ENCODE measurements around the gene UBD.

The UBD gene

GRCh38 chr6:29547573-29547972 lies 12.0 kb downstream of the UBD start:
- no peak for TF ChIP-seq EZH2 (IDR thresholded peaks at IDR 0.05; ENCODE audit: borderline replicate concordance, low read length)
- TF ChIP-seq CTCF (IDR thresholded peaks at IDR 0.05; ENCODE audit: low read length) = no peak
- H4K20me1 ChIP-seq (ENCODE audit: insufficient read depth, low read length) = no peaks in the 10 kb centered on the region
- no peaks in the 10 kb centered on the region for H3K9me2 ChIP-seq (ENCODE audit: low read depth, low read length)
- no peak overlapping the region for H3K27ac ChIP-seq (ENCODE audit: low read depth, low read length, poor library complexity, severe bottlenecking)
- no peaks in the 10 kb centered on the region for H3K27me3 ChIP-seq (ENCODE audit: insufficient read depth, low read length)
- no peaks in the 10 kb centered on the region for H3K9me3 ChIP-seq (ENCODE audit: low read length)
- no peaks in the 10 kb centered on the region for H3K36me3 ChIP-seq (ENCODE audit: insufficient read depth, low read length)
- no peak overlapping the region for H3K4me2 ChIP-seq (ENCODE audit: low read length)
- no peaks in the 10 kb centered on the region for H3F3A ChIP-seq (ENCODE audit: insufficient read depth, low read length)
- H3K79me2 ChIP-seq (ENCODE audit: insufficient read depth, low read length) = no peaks in the 10 kb centered on the region
- H2AFZ ChIP-seq (ENCODE audit: low read length) = no peak overlapping the region
- H3K4me3 ChIP-seq (ENCODE audit: low read depth, low read length, poor library complexity, severe bottlenecking) = no peak overlapping the region
- no peaks in the 10 kb centered on the region for H3K4me1 ChIP-seq (ENCODE audit: insufficient read depth, low read length, severe bottlenecking)
- H3K9ac ChIP-seq (ENCODE audit: low read length) = no peak overlapping the region

- Histone ChIP-seq H3K9ac (ENCODE audit: low read length) (no peak overlapping the region), H4K20me1 (ENCODE audit: insufficient read depth, low read length) (no peaks in the 10 kb centered on the region)
These were observed 21.7 kb downstream of the UBD start for GRCh38 chr6:29537714-29538403.

DNA sequence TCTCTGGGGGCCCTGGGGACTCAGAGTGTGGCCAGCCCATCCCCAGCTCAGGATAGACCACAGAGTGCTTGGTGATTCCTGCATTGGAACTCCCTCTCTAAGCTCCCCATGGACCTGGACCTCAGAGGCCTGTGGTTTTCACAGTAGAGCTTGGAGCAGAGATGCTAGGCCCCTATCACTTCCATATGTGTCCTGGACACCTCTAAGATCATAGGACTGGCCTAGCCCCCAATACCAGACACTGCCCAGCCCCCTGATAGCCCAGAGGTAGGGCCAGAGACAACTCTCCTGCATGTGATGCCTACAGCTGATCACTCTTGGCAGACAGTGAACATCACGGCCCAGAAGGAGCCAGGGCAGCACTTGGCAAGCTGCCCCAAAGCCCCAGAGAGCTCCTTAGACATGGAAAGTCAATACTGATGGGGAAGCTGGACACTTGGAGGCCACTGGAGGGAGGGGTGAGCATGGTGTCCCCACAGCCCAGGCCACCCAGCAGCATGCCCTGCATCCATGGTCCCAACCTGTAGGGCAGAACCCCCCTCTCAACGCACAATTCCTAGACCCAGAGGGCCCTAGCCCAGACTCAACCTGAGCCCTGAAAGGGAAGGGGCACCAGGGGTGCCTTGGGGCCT lies 27.1 kb downstream of the UBD start:
- Histone ChIP-seq H3K4me3 (ENCODE audit: low read depth, low read length, poor library complexity, severe bottlenecking) (no peak overlapping the region), H3K4me2 (ENCODE audit: low read length) (no peak overlapping the region), H3K27me3 (ENCODE audit: insufficient read depth, low read length) (no peaks in the 10 kb centered on the region), H3K9me3 (ENCODE audit: low read length) (no peaks in the 10 kb centered on the region), H2AFZ (ENCODE audit: low read length) (no peak overlapping the region), H3K36me3 (ENCODE audit: insufficient read depth, low read length) (no peaks in the 10 kb centered on the region), H3K27ac (ENCODE audit: low read depth, low read length, poor library complexity, severe bottlenecking) (no peak overlapping the region), H3K9ac (ENCODE audit: low read length) (no peak overlapping the region), H3F3A (ENCODE audit: insufficient read depth, low read length) (no peaks in the 10 kb centered on the region), H4K20me1 (ENCODE audit: insufficient read depth, low read length) (no peaks in the 10 kb centered on the region), H3K9me2 (ENCODE audit: low read depth, low read length) (no peaks in the 10 kb centered on the region), H3K79me2 (ENCODE audit: insufficient read depth, low read length) (no peaks in the 10 kb centered on the region), H3K4me1 (ENCODE audit: insufficient read depth, low read length, severe bottlenecking) (no peaks in the 10 kb centered on the region)
- TF ChIP-seq EZH2 (IDR thresholded peaks at IDR 0.05; ENCODE audit: borderline replicate concordance, low read length) (no peak), CTCF (IDR thresholded peaks at IDR 0.05; ENCODE audit: low read length) (no peak)

More at GRCh38 chr6:29537714-29538403, 21.7 kb downstream of the UBD start:
- no peaks in the 10 kb centered on the region for H3K4me1 ChIP-seq (ENCODE audit: insufficient read depth, low read length, severe bottlenecking)
- no peaks in the 10 kb centered on the region for H3K9me3 ChIP-seq (ENCODE audit: low read length)
- H2AFZ ChIP-seq (ENCODE audit: low read length) = no peak overlapping the region
- H3K4me3 ChIP-seq (ENCODE audit: low read depth, low read length, poor library complexity, severe bottlenecking) = no peak overlapping the region
- no peaks in the 10 kb centered on the region for H3F3A ChIP-seq (ENCODE audit: insufficient read depth, low read length)
- H3K79me2 ChIP-seq (ENCODE audit: insufficient read depth, low read length) = no peaks in the 10 kb centered on the region
- no peak overlapping the region for H3K27ac ChIP-seq (ENCODE audit: low read depth, low read length, poor library complexity, severe bottlenecking)
- H3K36me3 ChIP-seq (ENCODE audit: insufficient read depth, low read length) = no peaks in the 10 kb centered on the region
- H3K9me2 ChIP-seq (ENCODE audit: low read depth, low read length) = no peaks in the 10 kb centered on the region
- no peak overlapping the region for H3K4me2 ChIP-seq (ENCODE audit: low read length)
- no peak for TF ChIP-seq EZH2 (IDR thresholded peaks at IDR 0.05; ENCODE audit: borderline replicate concordance, low read length)
- TF ChIP-seq CTCF (IDR thresholded peaks at IDR 0.05; ENCODE audit: low read length) = no peak
- no peaks in the 10 kb centered on the region for H3K27me3 ChIP-seq (ENCODE audit: insufficient read depth, low read length)

All from OCI-LY1 (cell line).